ENCODE results near the gene AKTIP. TPM values are rescaled to one million over a fixed set of nuclear protein-coding genes. Genes with fewer than 3 reads are reported as not detected.

The AKTIP gene
- total and polyA plus RNA-seq, 9 donors: 28.5 to 51.5 (median 43.4) TPM

- DNase-seq: no peak
- Histone ChIP-seq H3K36me3 (no peaks in the 10 kb centered on the region), H3K27me3 (no peaks in the 10 kb centered on the region), H3K9me3 (no peaks in the 10 kb centered on the region), H3K4me3 (no peak overlapping the region), H3K4me1 (ENCODE audit: insufficient read depth) (no peaks in the 10 kb centered on the region), H3K27ac (no peak overlapping the region)
- 84% methylated on average over 9 to 15 of the region's 15 CpGs for WGBS, 3 donors
- TF ChIP-seq EP300 (IDR thresholded peaks at IDR 0.05): no peak
- TF ChIP-seq POLR2A (IDR thresholded peaks at IDR 0.05): no peak
- no peak for TF ChIP-seq CTCF (IDR thresholded peaks at IDR 0.05)
- intact Hi-C loops (cut with DNase I): no loop called here
These were observed 21.1 kb upstream of the AKTIP start for GRCh38 chr16:53523971-53524548.

- Histone ChIP-seq H3K27ac (no peak overlapping the region), H3K4me3 (no peak overlapping the region), H3K4me1 (ENCODE audit: insufficient read depth) (no peaks in the 10 kb centered on the region), H3K9me3 (no peaks in the 10 kb centered on the region), H3K27me3 (no peaks in the 10 kb centered on the region), H3K36me3 (no peaks in the 10 kb centered on the region)
- intact Hi-C loops (cut with DNase I): no loop called here
- 92 to 94% (median 92%) methylated on average over 21 of the region's 21 CpGs for WGBS, 3 donors
- TF ChIP-seq POLR2A (IDR thresholded peaks at IDR 0.05): no peak
- TF ChIP-seq EP300 (IDR thresholded peaks at IDR 0.05): no peak
- TF ChIP-seq CTCF (IDR thresholded peaks at IDR 0.05): no peak
- DNase-seq: no peak
These were observed 20.3 kb upstream of the AKTIP start for GRCh38 chr16:53523126-53523804.

- no peaks in the 10 kb centered on the region for H3K27me3 ChIP-seq
- H3K4me3 ChIP-seq: no peak overlapping the region
- WGBS, 3 donors: 92 to 97% (median 95%) methylated on average over 8 of the region's 8 CpGs
- no peaks in the 10 kb centered on the region for H3K9me3 ChIP-seq
- no peak overlapping the region for H3K27ac ChIP-seq
- intact Hi-C loops (cut with DNase I): no loop called here
- no peaks in the 10 kb centered on the region for H3K4me1 ChIP-seq (ENCODE audit: insufficient read depth)
- TF ChIP-seq CTCF (IDR thresholded peaks at IDR 0.05) (no peak), POLR2A (IDR thresholded peaks at IDR 0.05) (no peak), EP300 (IDR thresholded peaks at IDR 0.05) (no peak)
- no peak for DNase-seq
- H3K36me3 ChIP-seq: no peaks in the 10 kb centered on the region
These were observed 16.5 kb upstream of the AKTIP start for GRCh38 chr16:53519417-53520091.

GRCh38 chr16:53518550-53519416, 15.8 kb upstream of the AKTIP start:
- H3K9me3 ChIP-seq: no peaks in the 10 kb centered on the region
- H3K4me1 ChIP-seq (ENCODE audit: insufficient read depth): no peaks in the 10 kb centered on the region
- WGBS, 3 donors: 81 to 84% (median 83%) methylated on average over 19 of the region's 19 CpGs
- no peaks in the 10 kb centered on the region for H3K27me3 ChIP-seq
- no peak for DNase-seq
- TF ChIP-seq EP300 (IDR thresholded peaks at IDR 0.05) (peak; percentile 48), POLR2A (IDR thresholded peaks at IDR 0.05) (no peak), CTCF (IDR thresholded peaks at IDR 0.05) (no peak)
- intact Hi-C loops (cut with DNase I): no loop called here
- H3K36me3 ChIP-seq: no peaks in the 10 kb centered on the region
- H3K27ac ChIP-seq: no peak overlapping the region
- H3K4me3 ChIP-seq: no peak overlapping the region
